Posterior cingulate gyrus (tissue), 11 donors: ENCODE measurements around the gene SYNPR.
"Not testable (repeated sequence)": the region's sequence is repeated elsewhere in the genome, so short reads cannot be mapped to it uniquely, and the experiment has no call there.

Experiments
- DNase-seq, 10 donors: peaks; one replicate each; pipeline versions ENCODE4 v3.0.0 to v3.0.0-alpha.2; 2020 to 2021; ENCODE audit warnings: mixed read lengths in 3 of 10
- intact Hi-C: fragments of 100-400 bp; cut with DNase I; formaldehyde crosslinking; loops from one replicate; pipeline ENCODE4 v1.15.1; 2023

Gene SYNPR

GRCh38 chr3:63278171-63279004, at the start of gene SYNPR:
Gene SYNPR (plus strand): TSS chr3:63278308.
- intact Hi-C loops = no loop called here
- DNase-seq = peak in 8 of 10 donors; percentile 19 to 88 (median 37)

- intact Hi-C loops = no loop called here
- peak in 2 of 10 donors; percentile 9 to 17 for DNase-seq
These were observed 49.4 kb upstream of the SYNPR start for GRCh38 chr3:63228677-63229076.

- intact Hi-C loops = no loop called here
- DNase-seq = no peak
These were observed 48.0 kb upstream of the SYNPR start for GRCh38 chr3:63230146-63230545.

GRCh38 chr3:63231643-63232042, 46.5 kb upstream of the SYNPR start:
- no peak for DNase-seq

GRCh38 chr3:63232764-63233396, 45.2 kb upstream of the SYNPR start:
- intact Hi-C loops = loop anchor here (2.0 kb wide), 1 partner anchor 610 kb away; no protein-coding TSS in a partner anchor
- no peak for DNase-seq

More at GRCh38 chr3:63231643-63232042, 46.5 kb upstream of the SYNPR start:
- intact Hi-C loops = loop anchor here (2.0 kb wide), 1 partner anchor 609 kb away; no protein-coding TSS in a partner anchor

- intact Hi-C loops = no loop called here
- no peak for DNase-seq
These were observed 37.7 kb upstream of the SYNPR start for GRCh38 chr3:63240381-63240902.

GRCh38 chr3:63242124-63242523, 36.0 kb upstream of the SYNPR start:
- DNase-seq = no peak

GRCh38 chr3:63244486-63244885, 33.6 kb upstream of the SYNPR start:
- intact Hi-C loops = no loop called here
- no peak for DNase-seq

More at GRCh38 chr3:63242124-63242523, 36.0 kb upstream of the SYNPR start:
- intact Hi-C loops = no loop called here

- DNase-seq = no peak
- intact Hi-C loops = no loop called here
These were observed 32.3 kb upstream of the SYNPR start for GRCh38 chr3:63245726-63246241.

GRCh38 chr3:63248015-63248414, 30.1 kb upstream of the SYNPR start:
- DNase-seq = no peak
- intact Hi-C loops = no loop called here

GRCh38 chr3:63251499-63251898, 26.6 kb upstream of the SYNPR start:
- intact Hi-C loops = no loop called here
- DNase-seq = no peak

GRCh38 chr3:63255819-63256218, 22.3 kb upstream of the SYNPR start:
- intact Hi-C loops, DNase-seq: not testable (repeated sequence)

GRCh38 chr3:63264716-63265115, 13.4 kb upstream of the SYNPR start:
- no peak for DNase-seq
- intact Hi-C loops = no loop called here

GRCh38 chr3:63274359-63274758, 3.7 kb upstream of the SYNPR start:
- no peak for DNase-seq
- intact Hi-C loops = no loop called here

GRCh38 chr3:63279005-63279841, 1.1 kb downstream of the SYNPR start:
- DNase-seq = peak in 6 of 10 donors; percentile 10 to 80 (median 28)
- intact Hi-C loops = no loop called here

GRCh38 chr3:63287610-63288009, 9.5 kb downstream of the SYNPR start:
- no peak for DNase-seq
- intact Hi-C loops = no loop called here

- intact Hi-C loops = no loop called here
- DNase-seq = no peak
These were observed 12.6 kb downstream of the SYNPR start for GRCh38 chr3:63290686-63291085.

GRCh38 chr3:63294332-63294731, 16.2 kb downstream of the SYNPR start:
- intact Hi-C loops = no loop called here

GRCh38 chr3:63295356-63295755, 17.2 kb downstream of the SYNPR start:
- intact Hi-C loops = no loop called here

More at GRCh38 chr3:63294332-63294731, 16.2 kb downstream of the SYNPR start:
- DNase-seq = no peak

GRCh38 chr3:63295806-63296205, 17.7 kb downstream of the SYNPR start:
- intact Hi-C loops = no loop called here
- peak in 1 of 10 donors; percentile 36 for DNase-seq

More at GRCh38 chr3:63295356-63295755, 17.2 kb downstream of the SYNPR start:
- DNase-seq = no peak
